Ovary (tissue), 9 donors: ENCODE results near the gene SSC4D. TPM values are rescaled to one million over a fixed set of nuclear protein-coding genes. Genes with fewer than 3 reads are reported as not detected.

Experiments
- DNase-seq, 5 donors: peaks; one replicate each; pipeline ENCODE4 v3.0.0-alpha.2; 2019 to 2020
- H3K27ac ChIP-seq, 2 donors: fragments of 200-600 bp; one replicate each; pipeline versions ENCODE4 v1.5.1 to v1.8.0; 2019 to 2022
- H3K27me3 ChIP-seq: fragments of 200-600 bp; one replicate; pipeline ENCODE4 v1.8.0; 2022
- H3K36me3 ChIP-seq: fragments of 200-600 bp; sonication (generic); one replicate; pipeline ENCODE4 v1.5.1; 2019
- H3K4me1 ChIP-seq: one replicate; pipeline ENCODE4 v1.8.1; 2013; ENCODE audit warnings: mild to moderate bottlenecking, moderate library complexity; ENCODE audit not compliant: insufficient read depth
- H3K4me3 ChIP-seq: fragments of 200-600 bp; sonication (generic); one replicate; pipeline ENCODE4 v1.5.1; 2017
- H3K9me3 ChIP-seq, 2 donors: fragments of 200-600 bp in 1 of 2; sonication (generic) in 1 of 2; one replicate each; pipeline versions ENCODE4 v1.5.1 to v1.8.1; 2013 to 2019; ENCODE audit warnings: mild to moderate bottlenecking in 1 of 2, moderate library complexity in 1 of 2
- EP300 ChIP-seq: sonication (generic); formaldehyde crosslinking; IDR thresholded peaks from one replicate; pipeline ENCODE4 v1.6.1; 2017; ENCODE audit warnings: antibody characterized with exemption
- POLR2A ChIP-seq: fragments of 450-650 bp; IDR thresholded peaks from one replicate; pipeline ENCODE4 v1.6.1; 2017; ENCODE audit warnings: antibody characterized with exemption, mild to moderate bottlenecking, moderate library complexity
- WGBS, 3 donors: extraction: QIAGEN DNeasy Blood & Tissue Kit in 1 of 3; methylation state at CpG; one replicate each; pipeline versions ENCODE4 v1.1.5 to v1.1.7; 2013 to 2017; 5-methylcytosine and 5-hydroxymethylcytosine counted together
- intact Hi-C, 4 donors: fragments of 100-400 bp; cut with DNase I; formaldehyde crosslinking; loops; one replicate each; pipeline versions ENCODE4 v1.11.0 to v1.15.1; 2022 to 2023
- polyA plus RNA-seq, 2 donors: library from polyadenylated mRNA; stranded (reverse); fragments of 200-250 nt in 1 of 2; fragments of 350-450 nt in 1 of 2; fragmentation: Illumina TruSeq in 1 of 2; extraction: RNeasy Lipid Tissue Mini Kit (QIAGEN cat#74804) in 1 of 2; gene quantifications; one replicate each; pipeline ENCODE4 v1.2.3, GENCODE V29; 2013 to 2014
- total RNA-seq, 7 donors: library from RNA; depleted of rRNA in 2 of 7; stranded (reverse); fragments of >200 nt in 2 of 7; fragmentation: NEBNext Ultra II Directional in 3 of 7; extraction: Animal tissue kit (Norgen Biotek cat#: 25700) in 3 of 7; gene quantifications; one replicate each; pipeline versions ENCODE4 v1.1.0 to v1.2.4, GENCODE V29; 2016 to 2023
- TF ChIP-seq, protein P1 (sequence below), 3 donors: fragments of 450-650 bp in 2 of 3; fragments of 200-600 bp in 1 of 3; IDR thresholded peaks; one replicate each; pipeline versions ENCODE4 v1.5.1 to v1.8.0; 2016 to 2022; ENCODE audit warnings: antibody characterized with exemption in 3 of 3, mild to moderate bottlenecking in 1 of 3
- donor health status: DM: no; HTN: no; CAD: no; lungs with moderate emphysema.
- donor health status: DM: no; HTN: no; CAD: no.
- donor health status: Bipolar disorder and iron deficiency.
- donor health status: DM: yes; HTN: yes; CAD: no.
- donor health status: DM: no; HTN: no; CAD: no.
- donor health status: DM: yes; HTN: yes; CAD: no.

SSC4D gene
- total and polyA plus RNA-seq, 9 donors: 0.48 to 2.6 (median 1.0) TPM

DNA sequence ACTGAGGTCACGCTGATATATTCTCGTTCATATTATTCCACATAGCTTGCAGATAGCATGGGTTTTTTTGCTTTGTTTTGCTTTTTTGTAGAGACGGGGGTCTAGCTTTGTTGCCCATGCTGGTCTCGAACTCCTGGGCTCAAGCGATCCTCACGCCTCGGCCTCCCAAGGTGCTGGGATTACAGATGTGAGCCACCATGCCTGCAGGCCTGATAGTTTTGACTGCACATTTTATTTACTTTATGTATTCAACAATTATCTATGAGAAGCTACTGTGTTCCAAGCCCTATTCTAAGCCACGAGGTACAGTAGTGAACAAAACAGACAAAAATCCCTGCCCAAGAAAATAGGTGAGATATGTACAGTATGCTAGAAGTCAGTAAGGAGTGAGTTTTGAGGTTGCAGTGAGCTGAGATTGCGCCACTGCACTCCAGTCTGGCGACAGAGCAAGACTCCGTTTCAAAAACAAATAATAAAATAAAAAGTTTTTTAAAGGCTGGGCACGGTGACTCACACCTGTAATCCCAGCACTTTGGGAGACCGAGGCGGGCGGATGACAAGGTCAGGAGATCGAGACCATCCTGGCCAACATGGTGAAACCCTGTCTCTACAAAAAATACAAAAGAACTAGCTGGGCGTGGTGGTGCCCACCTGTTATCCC, 49.4 kb downstream of the SSC4D start:
- H3K36me3 ChIP-seq: no peaks in the 10 kb centered on the region
- H3K4me1 ChIP-seq: peaks cover 7% of the 10 kb centered on the region
- no peak overlapping the region for H3K4me3 ChIP-seq
- H3K27me3 ChIP-seq: no peaks in the 10 kb centered on the region
- H3K27ac ChIP-seq: no peak overlapping the region
- no peak for TF ChIP-seq POLR2A
- TF ChIP-seq EP300: no peak
- peak in 1 of 5 donors; percentile 36 for DNase-seq
- no peaks in the 10 kb centered on the region for H3K9me3 ChIP-seq
- intact Hi-C loops: loop anchor here in 3 of 4 donors (2.0 to 10.0 kb wide), 4 partner anchors 38 to 55 kb away; no protein-coding TSS in a partner anchor
- 57 to 62% (median 58%) methylated on average over 17 of the region's 17 CpGs for WGBS, 3 donors

DNA sequence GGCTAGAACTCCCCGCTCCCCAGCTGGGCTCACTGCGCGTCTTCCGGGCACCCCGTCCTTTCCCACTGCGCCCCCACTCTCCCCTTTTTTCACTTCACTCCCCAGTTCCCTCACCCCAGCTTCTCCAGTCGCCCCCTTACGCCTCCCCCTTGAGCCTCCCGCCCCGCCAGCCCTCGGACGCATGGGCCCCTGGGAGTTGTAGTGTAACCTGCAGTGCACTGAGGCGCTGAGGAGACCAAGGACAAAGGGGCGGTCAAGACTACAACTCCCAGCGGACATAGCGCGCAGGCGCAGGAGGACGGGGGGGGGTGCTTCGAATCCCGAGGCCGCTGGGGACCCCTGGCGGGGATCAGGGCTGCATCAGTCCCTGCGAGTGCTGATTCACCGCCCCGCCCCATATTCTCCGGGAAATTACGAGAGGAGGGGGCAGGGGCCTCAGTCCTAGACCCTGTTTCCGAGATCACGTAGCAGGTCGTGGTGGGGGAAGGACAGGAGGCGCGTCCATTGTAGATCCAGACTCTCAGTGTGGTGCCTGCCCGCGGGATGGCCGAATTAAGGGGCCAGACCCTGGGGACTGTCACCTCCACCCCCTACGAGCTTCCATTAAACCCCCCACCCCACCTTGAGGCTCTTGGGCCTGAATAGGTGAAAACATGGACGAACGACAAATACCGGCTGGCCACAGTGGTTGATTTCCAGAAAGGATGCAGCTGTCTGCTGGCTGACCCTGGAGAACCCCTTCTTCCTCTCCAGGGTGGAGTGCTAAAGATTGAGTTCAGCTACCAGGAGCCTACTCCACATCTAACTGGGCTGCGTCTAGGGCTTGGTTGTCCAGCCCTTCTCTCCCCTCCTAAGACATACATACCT, 50.2 kb downstream of the SSC4D start:
- Histone ChIP-seq H3K4me1 (peaks cover 6% of the 10 kb centered on the region), H3K9me3 (no peaks in the 10 kb centered on the region), H3K36me3 (no peaks in the 10 kb centered on the region), H3K27me3 (no peaks in the 10 kb centered on the region), H3K4me3 (peak overlapping the region; percentile 99), H3K27ac (peak overlapping the region; percentile 95 to 97)
- TF ChIP-seq EP300 (peak; percentile 90), POLR2A (peak; percentile 36)
- TF ChIP-seq, protein P1, sequence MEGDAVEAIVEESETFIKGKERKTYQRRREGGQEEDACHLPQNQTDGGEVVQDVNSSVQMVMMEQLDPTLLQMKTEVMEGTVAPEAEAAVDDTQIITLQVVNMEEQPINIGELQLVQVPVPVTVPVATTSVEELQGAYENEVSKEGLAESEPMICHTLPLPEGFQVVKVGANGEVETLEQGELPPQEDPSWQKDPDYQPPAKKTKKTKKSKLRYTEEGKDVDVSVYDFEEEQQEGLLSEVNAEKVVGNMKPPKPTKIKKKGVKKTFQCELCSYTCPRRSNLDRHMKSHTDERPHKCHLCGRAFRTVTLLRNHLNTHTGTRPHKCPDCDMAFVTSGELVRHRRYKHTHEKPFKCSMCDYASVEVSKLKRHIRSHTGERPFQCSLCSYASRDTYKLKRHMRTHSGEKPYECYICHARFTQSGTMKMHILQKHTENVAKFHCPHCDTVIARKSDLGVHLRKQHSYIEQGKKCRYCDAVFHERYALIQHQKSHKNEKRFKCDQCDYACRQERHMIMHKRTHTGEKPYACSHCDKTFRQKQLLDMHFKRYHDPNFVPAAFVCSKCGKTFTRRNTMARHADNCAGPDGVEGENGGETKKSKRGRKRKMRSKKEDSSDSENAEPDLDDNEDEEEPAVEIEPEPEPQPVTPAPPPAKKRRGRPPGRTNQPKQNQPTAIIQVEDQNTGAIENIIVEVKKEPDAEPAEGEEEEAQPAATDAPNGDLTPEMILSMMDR (IDR thresholded peaks at IDR 0.05): peak; percentile 69 to 96 (median 94)
- WGBS, 3 donors: 0 to 1% (median 0%) methylated on average over 29 to 41 of the region's 41 CpGs
- DNase-seq: peak; percentile 94 to 99 (median 97)
- intact Hi-C loops: loop anchor here in 3 of 4 donors (2.0 to 10.0 kb wide), 4 partner anchors 37 to 55 kb away; no protein-coding TSS in a partner anchor

DNA sequence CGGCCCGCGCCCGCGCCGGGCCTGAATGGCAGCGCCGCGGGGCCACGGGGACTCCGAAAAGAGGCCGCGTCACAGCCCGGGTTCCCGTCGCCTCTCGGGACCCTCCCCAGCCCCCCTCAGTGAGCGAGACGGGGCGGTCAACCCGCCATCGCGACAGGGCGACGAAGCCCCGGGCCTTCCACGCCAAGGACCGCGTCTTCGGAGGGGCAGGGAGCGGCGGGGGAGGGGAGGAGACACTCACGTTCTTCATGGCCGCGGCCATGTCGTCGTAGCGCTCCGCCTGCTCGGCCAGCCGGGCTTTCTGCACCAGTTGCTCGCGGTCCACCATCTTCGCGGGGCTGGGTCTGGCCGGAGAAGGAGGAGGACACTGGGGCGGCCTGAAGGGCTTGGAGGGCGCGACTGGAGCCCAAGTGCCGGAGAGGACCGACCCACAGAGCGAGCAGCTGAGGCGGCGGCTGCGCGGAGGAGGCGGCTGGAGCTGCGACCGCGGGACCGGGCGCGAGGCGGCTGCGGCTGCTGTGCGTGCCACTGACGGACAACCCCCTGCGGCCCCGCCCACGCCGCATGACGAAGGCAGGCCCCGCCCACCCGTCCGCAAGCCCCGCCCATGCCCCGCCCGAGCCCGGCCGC, 50.9 kb downstream of the SSC4D start, which contains the start of gene YWHAG:
TSS of gene YWHAG (minus strand) at position 511 of the 630 bp plus-strand sequence. CDS start at position 328, 183 bp downstream.
- 0 to 1% (median 0%) methylated on average over 37 to 80 of the region's 80 CpGs for WGBS, 3 donors
- intact Hi-C loops: loop anchor here in 3 of 4 donors (2.0 to 10.0 kb wide), 4 partner anchors 36 to 56 kb away; no protein-coding TSS in a partner anchor

DNA sequence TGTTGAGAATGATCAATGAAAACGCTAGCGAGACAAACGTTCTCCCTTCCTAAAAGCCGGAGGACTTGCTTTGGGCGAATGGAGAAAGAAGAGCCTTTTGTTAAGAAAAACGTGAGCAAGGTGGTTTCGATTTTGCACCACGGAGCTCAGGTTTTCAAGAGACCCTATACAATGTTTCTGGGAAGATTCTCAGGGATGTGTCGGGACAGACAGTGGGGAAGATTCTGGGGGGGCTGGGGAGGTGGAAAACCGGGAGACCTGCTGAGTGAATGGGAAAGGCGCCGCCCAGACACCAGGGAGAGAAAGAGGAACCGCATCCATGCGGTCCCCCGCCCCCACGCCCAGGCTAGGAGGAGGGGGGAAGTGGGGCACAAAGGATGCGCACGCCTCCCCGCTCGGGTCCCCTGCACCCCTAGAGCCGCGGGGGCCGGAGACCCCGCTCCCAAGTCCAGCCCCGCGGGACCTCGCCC, 51.5 kb downstream of the SSC4D start:
- Histone ChIP-seq H3K36me3 (no peaks in the 10 kb centered on the region), H3K27ac (peak overlapping the region; percentile 95 to 97), H3K4me3 (peak overlapping the region; percentile 99), H3K4me1 (peaks cover 9% of the 10 kb centered on the region), H3K27me3 (no peaks in the 10 kb centered on the region), H3K9me3 (no peaks in the 10 kb centered on the region)
- peak; percentile 66 to 79 (median 75) for DNase-seq
- intact Hi-C loops: loop anchor here in 3 of 4 donors (2.0 to 10.0 kb wide), 4 partner anchors 36 to 57 kb away; no protein-coding TSS in a partner anchor
- 0 to 1% (median 0%) methylated on average over 21 to 27 of the region's 27 CpGs for WGBS, 3 donors
- TF ChIP-seq EP300 (no peak), POLR2A (no peak)
- TF ChIP-seq, protein P1 (IDR thresholded peaks at IDR 0.05): no peak

More for the DNA sequence above, 50.9 kb downstream of the SSC4D start, which contains the start of gene YWHAG:
- peaks cover 9% of the 10 kb centered on the region for H3K4me1 ChIP-seq
- DNase-seq: peak; percentile 88 to 95 (median 92)
- peak within 1 kb of the TSS; percentile 99 for H3K4me3 ChIP-seq
- no peaks in the 10 kb centered on the region for H3K9me3 ChIP-seq
- TF ChIP-seq, protein P1 (IDR thresholded peaks at IDR 0.05): peak in 1 of 3 donors; percentile 34
- peak; percentile 99 for TF ChIP-seq POLR2A
- no peak for TF ChIP-seq EP300
- no peaks in the 10 kb centered on the region for H3K27me3 ChIP-seq
- H3K36me3 ChIP-seq: no peaks in the 10 kb centered on the region
- peak within 1 kb of the TSS; percentile 95 to 97 for H3K27ac ChIP-seq
